Loucy (cell line): ENCODE results near the gene LPP.

Experiments used
- H2AFZ ChIP-seq: fragments of 200-600 bp; sonication (generic); 2 replicates; pipeline ENCODE4 v1.6.0; 2016; ENCODE audit warnings: antibody characterized with exemption, mild to moderate bottlenecking, low read length, moderate library complexity
- H3F3A ChIP-seq: fragments of 200-600 bp; 2 replicates; pipeline ENCODE4 v1.6.0; 2016; ENCODE audit warnings: antibody characterized with exemption, low read depth, mild to moderate bottlenecking
- H3K27me3 ChIP-seq: fragments of 200-600 bp; sonication (generic); 2 replicates; pipeline ENCODE4 v1.6.1; 2014; ENCODE audit warnings: low read length, mild to moderate bottlenecking; ENCODE audit not compliant: insufficient read depth, poor library complexity, severe bottlenecking
- H3K36me3 ChIP-seq: fragments of 200-600 bp; sonication (generic); 2 replicates; pipeline ENCODE4 v1.6.1; 2016; ENCODE audit warnings: low read length; ENCODE audit not compliant: insufficient read depth
- H3K4me1 ChIP-seq: fragments of 200-600 bp; sonication (generic); 2 replicates; pipeline ENCODE4 v1.5.1; 2014; ENCODE audit warnings: low read length, mild to moderate bottlenecking; ENCODE audit not compliant: insufficient read depth, poor library complexity, severe bottlenecking
- H3K4me2 ChIP-seq: fragments of 200-600 bp; sonication (generic); 2 replicates; pipeline ENCODE4 v1.6.0; 2014; ENCODE audit warnings: antibody characterized with exemption, low read length, low read depth, mild to moderate bottlenecking; ENCODE audit not compliant: poor library complexity, severe bottlenecking
- H3K4me3 ChIP-seq: fragments of 200-600 bp; sonication (generic); 2 replicates; pipeline ENCODE4 v1.5.1; 2014; ENCODE audit warnings: low read length, mild to moderate bottlenecking, mixed read lengths; ENCODE audit not compliant: poor library complexity, severe bottlenecking
- H3K79me2 ChIP-seq: fragments of 200-600 bp; sonication (generic); 2 replicates; pipeline ENCODE4 v1.6.1; 2014; ENCODE audit warnings: low read length; ENCODE audit not compliant: insufficient read depth
- H3K9ac ChIP-seq: fragments of 200-600 bp; sonication (generic); 2 replicates; pipeline ENCODE4 v1.6.0; 2014; ENCODE audit warnings: mild to moderate bottlenecking, low read depth, low read length, moderate library complexity; ENCODE audit not compliant: poor library complexity, severe bottlenecking
- H3K9me2 ChIP-seq: fragments of 200-600 bp; sonication (generic); replicated peaks from 2 replicates; pipeline ENCODE4 v1.6.1; 2016; ENCODE audit warnings: low read depth, low read length, mixed read lengths
- H3K9me3 ChIP-seq: fragments of 200-600 bp; sonication (generic); 2 replicates; pipeline ENCODE4 v1.6.1; 2014; ENCODE audit warnings: mild to moderate bottlenecking, antibody characterized with exemption, low read length, low read depth; ENCODE audit not compliant: insufficient read depth
- H4K20me1 ChIP-seq: fragments of 200-600 bp; sonication (generic); 2 replicates; pipeline ENCODE4 v1.6.0; 2014; ENCODE audit warnings: antibody characterized with exemption, low read length, mild to moderate bottlenecking; ENCODE audit not compliant: insufficient read depth, poor library complexity, severe bottlenecking
- CTCF ChIP-seq: fragments of 200-600 bp; sonication (generic); conservative IDR thresholded peaks from 2 replicates; pipeline ENCODE4 v1.5.1; 2014; ENCODE audit warnings: mild to moderate bottlenecking, antibody characterized with exemption, low read length
- EZH2phosphoT487 ChIP-seq: fragments of 200-600 bp; IDR thresholded peaks from 2 replicates; pipeline ENCODE4 v1.6.1; 2018; ENCODE audit warnings: antibody characterized with exemption, mild to moderate bottlenecking, moderate library complexity, borderline replicate concordance

The LPP gene

DNA sequence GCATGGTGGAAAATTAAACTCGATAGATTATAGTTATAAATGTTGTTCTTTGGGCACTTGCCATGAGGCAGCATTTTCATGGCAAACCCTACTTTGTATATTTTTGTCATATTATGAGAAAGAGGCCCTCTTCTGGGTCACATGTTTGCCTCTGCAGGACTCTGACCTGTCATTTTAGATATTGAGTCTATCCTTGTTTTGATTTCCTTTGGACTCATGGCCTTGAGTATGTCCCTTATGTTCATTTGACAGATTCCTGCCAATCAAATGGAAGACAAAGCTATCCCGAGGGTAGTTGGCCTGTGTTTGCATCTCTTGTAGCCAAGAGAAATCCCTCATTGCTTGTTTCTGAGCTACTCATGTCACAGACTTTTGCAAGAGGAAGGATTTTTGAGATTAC, 226.3 kb downstream of the LPP start:
- no peak overlapping the region for H3K4me2 ChIP-seq
- no peak overlapping the region for H3K9ac ChIP-seq
- no peak for TF ChIP-seq CTCF
- no peak for TF ChIP-seq EZH2phosphoT487
- no peaks in the 10 kb centered on the region for H3K36me3 ChIP-seq
- no peaks in the 10 kb centered on the region for H3K9me3 ChIP-seq
- H2AFZ ChIP-seq, result no peak overlapping the region
- no peaks in the 10 kb centered on the region for H3K9me2 ChIP-seq
- no peaks in the 10 kb centered on the region for H4K20me1 ChIP-seq
- H3F3A ChIP-seq, result no peaks in the 10 kb centered on the region
- H3K27me3 ChIP-seq, result no peaks in the 10 kb centered on the region
- H3K4me3 ChIP-seq, result no peak overlapping the region
- no peaks in the 10 kb centered on the region for H3K4me1 ChIP-seq
- H3K79me2 ChIP-seq, result peaks cover 3% of the 10 kb centered on the region; the same call in 1 of the 2 replicates

GRCh38 chr3:188380722-188381121, 226.8 kb downstream of the LPP start:
- Histone ChIP-seq H3K4me2 (no peak overlapping the region), H3K4me3 (no peak overlapping the region), H3K27me3 (no peaks in the 10 kb centered on the region), H2AFZ (no peak overlapping the region), H3K9me2 (no peaks in the 10 kb centered on the region), H3K9me3 (no peaks in the 10 kb centered on the region), H3K79me2 (peaks cover 3% of the 10 kb centered on the region; the same call in 1 of the 2 replicates), H3K9ac (no peak overlapping the region), H3K36me3 (no peaks in the 10 kb centered on the region), H3K4me1 (peaks cover 4% of the 10 kb centered on the region), H3F3A (no peaks in the 10 kb centered on the region), H4K20me1 (no peaks in the 10 kb centered on the region)
- TF ChIP-seq CTCF, result no peak
- no peak for TF ChIP-seq EZH2phosphoT487

DNA sequence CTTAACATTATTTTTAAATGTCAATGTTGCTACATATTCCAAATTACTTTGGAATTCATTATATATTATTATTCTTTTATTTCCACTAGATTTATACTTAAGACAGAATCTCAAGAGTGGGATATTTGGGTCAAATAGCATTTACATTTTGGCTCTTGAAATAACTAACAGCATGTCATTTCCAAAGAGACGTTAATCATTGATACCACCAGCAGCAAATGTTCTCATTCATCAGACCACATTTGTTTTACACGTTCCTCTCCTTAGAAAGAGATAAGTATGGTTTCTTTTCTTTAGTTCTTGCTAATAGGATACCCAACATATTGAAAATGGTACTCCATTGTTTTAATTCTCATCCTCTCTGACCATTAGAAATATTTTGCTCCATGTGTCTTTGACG, 229.8 kb downstream of the LPP start:
- no peaks in the 10 kb centered on the region for H3K36me3 ChIP-seq
- H3F3A ChIP-seq, result no peaks in the 10 kb centered on the region
- no peak overlapping the region for H3K4me3 ChIP-seq
- H4K20me1 ChIP-seq, result no peaks in the 10 kb centered on the region
- no peak overlapping the region for H3K9ac ChIP-seq
- no peak overlapping the region for H3K4me2 ChIP-seq
- H3K4me1 ChIP-seq, result peaks cover 12% of the 10 kb centered on the region
- no peak overlapping the region for H2AFZ ChIP-seq
- TF ChIP-seq EZH2phosphoT487 (no peak), CTCF (no peak)
- no peaks in the 10 kb centered on the region for H3K27me3 ChIP-seq
- peaks cover 2% of the 10 kb centered on the region; the same call in 1 of the 2 replicates for H3K79me2 ChIP-seq
- no peaks in the 10 kb centered on the region for H3K9me2 ChIP-seq
- H3K9me3 ChIP-seq, result no peaks in the 10 kb centered on the region
